ENCODE measurements around the gene ABCD4.
"Not testable (repeated sequence)": the region's sequence is repeated elsewhere in the genome, so short reads cannot be mapped to it uniquely, and the experiment has no call there.

Gene ABCD4

DNA sequence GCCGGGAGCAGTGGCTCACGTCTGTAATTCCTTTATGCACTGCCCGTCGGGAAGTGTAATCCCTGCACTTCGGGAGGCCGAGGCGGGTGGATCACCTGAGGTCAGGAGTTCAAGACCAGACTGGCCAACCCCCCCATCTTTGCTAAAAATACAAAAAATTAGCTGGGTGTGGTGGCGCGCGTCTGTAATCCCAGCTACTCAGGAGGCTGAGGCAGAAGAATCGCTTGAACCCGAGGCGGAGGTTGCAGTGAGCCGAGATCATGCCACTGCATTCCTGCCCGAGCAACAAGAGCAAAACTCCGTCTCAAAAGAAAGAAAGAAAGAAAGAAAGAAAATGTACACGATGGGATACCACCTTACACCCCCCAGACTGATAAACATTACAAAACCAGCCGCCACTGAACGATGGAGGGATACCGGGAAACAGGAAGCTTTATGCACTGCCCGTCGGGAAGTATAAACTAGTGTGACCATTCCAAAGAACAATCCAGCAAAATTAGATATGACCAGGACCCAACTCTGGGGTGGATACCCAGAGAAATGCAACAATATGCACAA, 1.1 kb downstream of the ABCD4 start:
- no peak for DNase-seq

DNA sequence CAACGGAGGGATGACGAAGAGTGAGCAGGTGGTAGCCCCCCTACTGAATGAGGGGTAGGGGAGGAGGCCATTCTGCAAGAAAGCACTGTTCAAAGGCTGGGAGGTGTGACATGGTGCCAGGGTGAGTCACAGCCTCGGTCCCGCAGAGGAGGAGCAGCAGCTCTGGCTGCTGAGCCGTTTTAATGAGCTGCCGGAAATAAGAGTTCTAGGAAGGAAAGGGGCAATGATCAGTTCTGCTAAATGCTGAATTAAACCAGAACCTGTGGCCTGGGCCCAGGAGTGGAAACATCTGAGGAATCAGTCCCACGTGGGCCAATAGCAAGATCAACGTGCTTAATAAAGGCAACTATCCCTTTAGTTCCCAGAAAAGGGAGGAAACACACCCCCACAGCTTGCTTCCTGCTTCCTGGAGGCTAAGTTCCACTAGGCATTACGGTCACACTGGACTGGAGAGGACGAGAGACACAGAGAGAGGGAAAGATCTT, 3.6 kb downstream of the ABCD4 start:
- peak; percentile 19 for DNase-seq

DNA sequence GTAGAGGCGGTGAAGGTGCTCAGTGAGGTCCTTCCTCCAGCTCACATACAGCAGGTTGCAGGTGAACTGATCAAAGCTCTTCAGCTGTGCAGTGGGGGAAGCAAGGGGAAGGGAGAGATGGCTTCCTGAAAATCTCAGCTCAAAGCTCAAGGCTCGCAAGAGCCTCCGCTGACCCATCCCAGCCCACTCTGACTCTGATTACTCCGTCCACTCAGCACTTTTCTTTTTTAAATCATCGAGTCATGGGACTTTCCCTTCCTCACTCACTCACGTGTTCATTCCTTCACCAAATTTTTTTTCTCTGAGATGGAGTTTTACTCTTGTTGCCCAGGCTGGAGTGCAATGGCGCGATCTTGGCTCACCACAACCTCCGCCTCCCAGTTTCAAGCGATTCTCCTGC, 4.7 kb downstream of the ABCD4 start:
- no peak for DNase-seq

DNA sequence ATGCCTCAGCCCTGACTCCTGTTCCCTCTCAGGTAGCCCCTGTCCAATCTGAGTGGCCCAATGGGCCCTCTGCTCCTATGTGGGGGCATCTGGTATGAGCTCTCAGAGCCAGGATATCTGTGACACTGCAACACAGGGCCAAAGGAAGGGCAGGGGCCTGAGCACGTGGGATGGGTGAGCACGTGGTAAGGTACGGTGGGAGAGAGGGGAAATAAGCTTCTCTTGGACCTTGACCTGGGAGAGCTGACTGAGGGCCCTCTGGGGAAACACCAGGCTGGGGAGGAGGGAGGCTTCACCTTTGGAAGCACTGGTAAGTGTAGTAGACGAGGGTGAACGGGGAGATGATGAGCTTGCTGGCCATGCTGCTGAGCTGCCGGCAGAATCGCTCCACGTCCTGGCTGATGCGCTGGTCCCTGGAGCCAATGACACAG, 6.7 kb downstream of the ABCD4 start:
- no peak for DNase-seq

DNA sequence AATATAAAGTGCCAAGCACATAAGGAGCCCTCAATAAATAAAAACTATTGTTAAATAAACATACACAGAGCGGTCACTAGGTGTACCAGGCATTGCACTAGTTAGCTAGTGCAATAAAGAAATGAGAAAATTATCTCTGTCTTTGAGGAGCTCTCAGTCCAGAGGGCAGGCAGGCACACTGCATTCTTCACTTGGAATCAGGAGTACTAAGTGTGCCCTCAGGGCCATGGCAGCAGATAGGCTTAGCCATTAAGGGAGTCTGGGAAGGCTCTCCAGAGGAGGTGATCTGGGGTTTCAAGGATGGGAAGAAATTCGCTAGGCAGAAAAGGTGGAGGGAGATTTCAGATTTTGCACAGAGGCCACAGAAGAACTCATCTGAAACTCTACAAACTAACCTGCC, 9.1 kb downstream of the ABCD4 start:
- DNase-seq = no peak

DNA sequence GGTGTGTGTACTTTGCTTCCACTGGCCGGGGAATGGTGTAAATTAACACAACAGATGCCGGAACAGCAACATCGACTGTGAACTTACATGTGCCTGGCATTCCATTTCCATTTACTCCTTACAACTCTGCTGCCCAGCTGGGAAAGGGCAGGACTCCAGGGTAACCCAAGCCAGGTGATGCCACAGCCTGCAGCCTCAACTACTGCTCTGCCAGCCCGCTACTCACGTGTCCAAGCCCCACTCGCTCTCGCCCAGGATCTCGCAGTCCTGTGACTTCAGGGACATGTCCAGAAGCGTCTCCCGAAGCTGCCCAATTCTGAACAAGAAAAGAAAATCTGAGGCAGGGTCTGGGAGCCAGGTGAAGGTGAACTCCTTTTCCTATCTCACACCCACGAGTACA, 10.7 kb downstream of the ABCD4 start:
- DNase-seq = no peak

DNA sequence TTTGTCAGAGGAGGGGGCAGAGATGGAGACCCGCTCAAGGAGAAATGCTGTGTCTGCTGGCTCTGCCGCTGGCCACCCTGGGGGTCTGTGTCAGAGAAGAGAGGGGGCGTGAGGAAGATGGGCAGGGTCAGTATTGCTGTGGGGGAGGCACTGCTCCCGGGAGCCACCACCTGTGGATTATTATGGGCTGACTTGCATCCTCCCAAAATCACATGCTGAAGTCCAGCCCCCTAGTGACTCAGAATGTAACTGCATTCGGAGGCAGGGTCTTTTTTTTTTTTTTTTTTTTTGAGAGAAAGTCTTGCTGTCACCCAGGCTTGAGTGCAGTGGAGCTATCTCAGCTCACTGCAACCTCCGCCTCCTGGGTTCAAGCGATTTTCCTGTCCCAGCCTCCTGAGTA, 12.3 kb downstream of the ABCD4 start:
- DNase-seq = peak; percentile 27

DNA sequence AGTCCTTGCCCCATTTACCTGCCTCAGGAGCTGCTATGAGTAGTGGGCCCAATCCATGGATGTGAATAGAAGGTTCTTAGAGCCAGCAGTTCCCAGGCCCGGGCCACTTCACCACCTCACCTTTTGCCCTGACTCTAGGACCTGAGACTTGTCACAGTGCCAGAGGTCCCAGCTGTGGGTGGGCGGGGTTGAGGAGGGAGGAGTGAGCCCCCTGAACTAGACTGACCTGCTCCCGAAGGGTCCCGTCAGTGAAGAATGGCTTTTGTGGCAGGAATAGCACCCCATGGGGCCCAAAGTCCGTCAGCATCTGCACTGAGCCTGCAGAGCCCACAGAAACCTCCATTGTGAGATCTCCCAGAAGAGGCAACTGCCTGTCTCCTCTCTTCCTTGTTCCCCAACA, 12.9 kb downstream of the ABCD4 start:
- DNase-seq = no peak

DNA sequence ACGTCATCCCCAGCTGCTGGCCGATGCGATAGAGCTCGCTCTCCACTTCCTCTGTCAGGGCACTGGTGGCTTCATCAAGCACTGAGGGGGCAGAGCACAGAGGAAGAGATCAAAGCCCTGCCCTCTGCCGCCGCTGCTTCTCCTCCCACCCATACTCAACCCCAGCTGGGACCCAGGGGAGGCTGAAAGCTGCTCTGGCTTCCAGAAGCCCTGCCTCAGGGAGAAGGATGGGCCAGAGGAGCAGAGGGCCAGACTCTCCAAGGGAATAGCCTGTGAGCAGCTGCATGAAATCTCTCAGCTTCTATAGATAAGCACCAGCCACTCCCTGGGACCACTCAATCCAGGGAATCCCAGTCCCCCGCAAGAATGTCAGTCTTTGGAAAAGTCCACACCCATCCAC, 16.0 kb downstream of the ABCD4 start:
- DNase-seq = no peak

DNA sequence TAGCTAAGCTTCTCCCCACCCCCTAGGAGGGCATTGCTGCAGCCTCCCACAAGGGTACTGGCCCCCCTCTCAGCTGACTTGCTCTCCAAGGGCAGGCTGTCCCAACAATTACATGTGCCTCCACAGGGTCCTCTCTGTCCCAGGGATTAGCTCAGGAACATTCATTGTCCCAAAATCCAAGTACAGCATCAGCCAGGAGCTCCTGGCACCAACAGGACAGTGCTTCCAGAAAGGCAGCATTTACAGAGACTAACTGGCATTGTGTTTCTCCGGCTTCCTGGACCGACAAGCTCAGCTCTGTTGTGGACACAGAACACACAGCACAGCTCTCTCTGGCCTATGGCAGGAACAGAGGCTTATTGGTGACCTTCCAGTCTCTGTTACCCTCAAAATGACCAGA, 21.7 kb downstream of the ABCD4 start:
- DNase-seq = no peak

DNA sequence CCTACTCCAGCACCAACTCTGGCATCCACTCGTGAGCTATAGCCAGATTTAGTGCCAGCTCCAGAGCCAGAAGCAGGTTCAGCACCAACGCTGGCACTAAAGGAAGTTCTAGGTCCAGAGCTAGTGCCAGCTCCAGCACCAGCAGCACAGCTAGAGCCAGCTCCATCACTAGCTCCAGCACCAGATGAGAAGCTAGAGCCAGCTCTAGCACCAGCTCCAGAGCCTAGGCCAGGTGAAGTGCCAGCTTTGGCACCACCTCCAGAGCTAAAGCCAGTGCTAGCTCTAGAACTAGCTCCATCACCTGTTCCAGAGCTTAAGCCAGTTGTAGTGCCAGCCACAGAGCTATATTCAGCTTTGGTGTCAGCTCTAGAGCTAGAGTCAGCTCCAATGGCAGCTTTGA, 24.7 kb downstream of the ABCD4 start:
- DNase-seq = no peak

DNA sequence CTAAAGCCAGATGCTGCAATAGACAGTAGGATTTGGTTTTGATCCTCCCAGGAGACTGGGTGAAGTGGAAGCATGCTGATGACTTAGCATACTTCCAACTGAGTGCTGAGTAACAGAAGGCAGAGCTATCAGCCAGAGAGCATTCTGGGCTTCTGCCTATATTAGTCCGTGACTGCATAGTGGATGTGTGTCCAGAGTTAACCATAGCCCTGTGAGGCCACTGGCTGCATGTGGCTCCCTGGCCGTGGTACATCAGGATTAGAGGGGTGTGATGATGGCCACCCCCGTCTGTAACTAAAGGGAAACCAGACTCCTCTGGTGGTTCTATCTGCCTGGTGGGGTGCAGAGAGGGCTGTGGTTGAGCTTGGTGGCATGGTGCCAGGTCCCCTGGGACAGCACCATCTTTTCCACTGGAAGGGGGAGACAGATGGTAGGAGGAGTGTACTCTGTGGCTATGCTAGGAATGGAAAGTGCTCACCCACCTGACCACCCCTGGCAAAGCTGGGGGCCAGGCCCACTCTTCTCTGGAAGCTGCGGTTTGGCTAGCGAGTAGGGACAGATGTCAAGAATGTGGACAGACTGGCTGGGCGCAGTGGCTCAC, 27.4 kb downstream of the ABCD4 start:
- DNase-seq = no peak

DNA sequence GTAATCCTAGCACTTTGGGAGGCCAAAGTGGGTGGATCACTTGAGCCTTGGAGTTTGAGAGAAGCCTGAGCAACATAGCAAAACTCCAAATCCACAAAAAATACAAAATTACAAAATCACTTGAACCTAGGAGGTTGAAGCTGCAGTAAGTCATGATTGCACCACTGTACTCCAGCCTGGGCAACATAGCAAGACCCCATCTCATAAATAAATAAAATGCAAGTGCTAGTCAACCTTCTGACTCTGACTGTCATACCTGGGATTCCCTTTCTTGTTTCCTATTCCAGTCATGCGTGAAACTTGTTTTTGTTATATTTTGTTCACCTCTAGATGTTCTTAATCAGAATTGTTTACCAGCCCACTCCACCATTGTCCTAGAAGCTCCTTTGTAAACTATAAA, 31.4 kb downstream of the ABCD4 start:
- no peak for DNase-seq

DNA sequence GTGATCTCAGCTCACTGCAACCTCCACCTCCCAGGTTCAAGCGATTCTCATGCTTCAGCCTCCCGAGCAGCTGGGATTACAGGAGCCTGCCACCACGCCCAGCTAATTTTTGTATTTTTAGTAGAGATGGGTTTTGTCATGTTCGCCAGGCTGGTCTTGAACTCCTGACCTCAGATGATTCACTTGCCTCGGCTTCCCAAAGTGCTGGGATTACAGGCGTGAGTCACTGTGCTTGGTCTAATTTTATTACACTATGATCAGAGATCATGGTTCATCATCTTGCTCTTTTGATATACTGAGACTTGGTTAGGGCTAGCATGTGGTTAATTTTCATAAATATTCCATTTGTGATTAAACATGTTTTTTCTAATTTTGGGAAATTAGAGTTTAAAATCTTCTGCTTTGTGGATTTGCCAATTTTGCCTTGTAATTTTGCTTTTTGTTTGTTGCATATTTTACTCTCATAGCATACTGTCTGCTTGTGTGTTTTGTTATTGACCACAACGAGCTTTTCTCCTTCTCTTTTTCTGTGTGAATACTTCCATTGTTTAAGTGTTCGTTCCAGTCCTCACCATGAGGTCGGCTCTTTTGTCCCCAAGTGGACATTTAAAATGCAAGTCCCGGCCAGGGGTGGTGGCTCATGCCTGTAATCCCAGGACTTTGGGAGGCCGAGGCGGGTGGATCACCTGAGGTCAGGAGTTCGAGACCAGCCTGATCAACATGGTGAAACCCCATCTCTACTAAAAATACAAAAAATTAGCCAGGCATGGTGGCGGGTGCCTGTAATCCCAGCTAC, 32.2 kb downstream of the ABCD4 start:
- DNase-seq = not testable (repeated sequence)

DNA sequence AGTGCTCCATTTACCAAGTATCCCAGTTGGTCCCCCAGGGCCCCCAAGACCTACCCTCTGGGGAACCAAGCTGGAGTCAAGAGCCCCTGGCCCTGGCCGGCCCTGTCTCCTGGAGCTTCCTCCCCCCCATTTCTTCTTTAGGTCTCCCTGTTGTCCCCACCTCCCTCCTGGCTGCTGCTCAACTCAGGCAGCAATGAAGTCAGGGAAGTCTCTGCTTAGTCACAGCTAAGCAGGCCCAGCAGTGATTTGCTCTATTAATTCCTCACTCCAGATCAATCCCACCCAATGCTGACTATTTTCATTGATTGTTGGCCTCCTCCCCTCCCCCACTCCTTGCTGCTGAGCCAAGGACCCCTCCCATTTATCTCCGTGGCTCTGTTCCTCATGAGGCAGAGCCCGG, 35.1 kb downstream of the ABCD4 start:
- DNase-seq = no peak

DNA sequence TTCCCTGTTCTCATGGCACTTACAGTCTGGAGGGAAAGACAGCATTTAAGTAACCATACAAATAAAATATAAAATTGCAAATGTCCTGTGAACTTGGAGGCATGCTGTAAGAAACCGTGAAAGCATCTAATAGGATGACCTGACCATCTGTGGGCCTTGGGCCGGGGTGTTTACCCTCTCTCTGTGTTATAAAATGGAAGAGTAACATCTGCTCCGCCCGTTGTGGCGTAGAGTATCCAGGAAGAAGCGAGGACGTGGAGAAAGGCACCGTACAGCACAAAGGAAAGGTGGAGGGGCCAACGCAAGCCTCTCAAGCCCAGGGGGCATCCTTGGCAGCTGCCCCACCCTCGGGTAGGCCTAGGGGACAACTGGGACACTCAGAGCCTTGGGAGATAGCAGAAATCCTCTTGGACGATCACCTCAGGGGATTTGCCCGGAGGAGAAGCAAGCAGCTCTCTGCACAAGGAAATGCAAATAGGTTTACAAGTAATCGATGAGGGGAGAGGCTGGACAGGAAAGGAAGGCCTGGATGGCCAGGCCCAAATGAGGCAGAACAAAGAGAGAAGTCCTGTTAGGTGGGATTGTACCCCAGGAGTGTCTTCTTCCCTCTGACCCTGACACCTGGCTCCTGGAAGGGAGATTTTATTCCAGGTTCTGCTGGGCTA, 37.3 kb downstream of the ABCD4 start:
- no peak for DNase-seq

DNA sequence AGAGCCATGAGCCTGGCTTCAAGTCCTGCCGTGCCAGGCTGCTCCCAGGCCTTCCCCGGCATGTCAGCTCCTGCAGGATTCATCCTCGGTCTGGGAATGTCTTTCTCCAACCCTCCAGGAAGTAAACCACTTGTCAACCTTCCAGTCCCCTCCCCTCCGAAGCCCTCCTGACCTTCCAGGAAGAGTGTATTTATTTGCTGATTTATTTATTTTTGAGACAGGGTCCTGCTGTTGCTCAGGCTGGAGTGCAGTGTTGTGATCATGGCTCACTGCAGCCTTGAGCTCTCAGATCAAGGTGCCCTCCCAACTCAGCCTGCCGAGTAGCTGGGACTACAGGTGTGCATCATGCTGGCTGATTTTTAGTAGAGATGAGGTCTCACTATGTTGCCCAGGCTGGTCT, 38.8 kb downstream of the ABCD4 start:
- DNase-seq = no peak

DNA sequence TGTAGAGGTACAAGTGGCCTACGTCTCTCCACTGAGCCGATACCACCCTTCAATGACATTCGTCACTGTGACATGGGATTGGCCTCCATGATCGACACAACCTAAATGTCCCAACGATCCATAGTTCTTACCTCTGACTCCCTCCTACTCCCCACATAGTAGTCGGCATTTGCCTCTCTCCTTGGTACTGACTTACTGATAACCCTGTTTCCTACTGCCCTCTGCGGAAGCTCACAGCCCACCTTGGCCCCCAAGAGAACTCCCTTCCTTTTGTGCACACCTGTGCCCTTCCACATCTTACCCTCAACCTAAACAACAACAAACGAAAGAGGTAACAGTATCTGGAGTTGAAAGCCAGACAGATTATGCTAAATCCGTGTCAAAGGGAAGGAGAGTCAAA, 39.6 kb downstream of the ABCD4 start:
- DNase-seq = no peak

DNA sequence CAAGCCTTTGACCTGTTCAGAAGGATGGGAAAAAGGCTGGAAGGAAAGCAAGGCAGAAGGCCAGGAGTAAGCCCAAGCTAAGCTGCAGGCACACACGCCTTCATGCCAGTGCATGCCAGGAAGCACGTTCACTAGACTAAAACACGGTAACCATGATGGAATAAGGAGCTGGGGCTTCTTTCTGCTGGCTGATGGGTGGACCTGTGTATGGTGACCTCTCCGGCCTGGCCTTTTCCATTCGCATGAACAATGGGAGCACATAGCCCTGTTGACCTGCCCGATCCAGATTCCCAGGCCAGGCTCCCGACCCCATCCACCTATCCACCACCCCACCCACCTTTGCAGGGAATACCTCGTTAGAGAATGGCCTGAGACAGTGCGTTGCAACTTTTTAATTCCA, 40.7 kb downstream of the ABCD4 start:
- no peak for DNase-seq

DNA sequence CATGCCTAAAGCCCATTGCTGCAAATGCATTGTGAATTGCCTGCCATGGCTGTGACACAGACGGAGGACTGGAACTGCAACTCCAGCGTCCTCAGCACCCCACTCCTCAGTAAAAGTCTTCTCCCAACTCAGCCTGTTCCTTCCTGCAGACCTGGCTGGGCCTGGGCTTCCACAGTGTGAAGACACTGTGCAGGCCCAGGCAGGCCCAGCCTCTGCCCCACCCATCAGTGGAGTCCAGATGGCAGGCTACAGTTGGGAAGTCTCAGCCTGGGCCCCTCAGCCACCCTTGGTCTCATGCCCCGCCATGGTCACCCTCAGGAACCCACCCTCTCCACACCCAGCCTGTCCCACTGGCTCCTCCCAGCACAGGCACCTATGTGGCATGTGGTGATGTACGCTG, 41.4 kb downstream of the ABCD4 start:
- no peak for DNase-seq

DNA sequence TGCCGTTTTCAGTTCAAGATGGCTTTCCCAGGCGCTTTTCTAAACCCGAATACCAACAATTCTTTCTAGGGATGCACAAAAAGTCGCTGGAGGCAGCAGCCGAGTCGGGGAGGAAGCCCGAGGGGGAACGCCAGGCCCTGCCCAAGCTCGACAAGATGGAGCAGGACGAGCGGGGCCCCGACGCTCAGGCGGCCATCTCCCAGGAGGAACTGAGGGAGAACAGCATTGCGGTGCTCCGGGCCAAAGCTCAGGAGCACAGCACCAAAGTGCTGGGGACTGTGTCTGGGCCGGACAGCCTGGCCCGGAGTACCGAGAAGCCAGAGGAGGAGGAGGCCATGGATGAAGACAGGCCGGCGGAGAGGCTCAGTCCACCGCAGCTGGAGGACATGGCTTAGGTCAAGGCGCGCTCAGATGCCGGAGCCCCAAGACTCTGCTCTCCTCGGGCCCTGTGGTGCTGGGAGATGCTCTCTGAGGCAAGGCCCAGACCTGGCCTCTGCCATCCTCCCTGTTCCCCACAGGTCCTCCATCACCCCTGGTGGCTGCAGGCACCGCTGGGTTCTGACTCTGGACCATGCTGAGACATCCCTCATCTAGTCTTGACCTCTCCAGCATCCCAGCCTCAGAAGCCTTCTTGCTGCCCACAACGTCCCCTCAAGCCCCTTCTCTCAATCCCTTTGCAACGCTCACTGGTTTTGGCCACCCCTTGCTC, 42.1 kb downstream of the ABCD4 start:
- no peak for DNase-seq

DNA sequence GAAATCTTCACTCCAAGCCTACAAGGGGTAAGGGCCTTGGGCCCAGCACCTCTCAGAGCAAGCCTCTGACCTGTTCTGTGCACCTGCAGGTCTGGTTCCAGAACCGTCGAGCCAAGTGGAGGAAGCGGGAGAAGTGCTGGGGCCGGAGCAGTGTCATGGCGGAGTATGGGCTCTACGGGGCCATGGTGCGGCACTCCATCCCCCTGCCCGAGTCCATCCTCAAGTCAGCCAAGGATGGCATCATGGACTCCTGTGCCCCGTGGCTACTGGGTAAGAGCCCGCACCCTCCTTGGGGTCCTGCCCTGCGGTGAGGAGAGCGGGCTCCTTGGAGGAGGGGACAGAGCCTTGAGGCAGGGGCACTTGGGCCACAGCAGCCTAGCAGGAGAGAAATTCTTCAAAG, 43.2 kb downstream of the ABCD4 start:
- no peak for DNase-seq

DNA sequence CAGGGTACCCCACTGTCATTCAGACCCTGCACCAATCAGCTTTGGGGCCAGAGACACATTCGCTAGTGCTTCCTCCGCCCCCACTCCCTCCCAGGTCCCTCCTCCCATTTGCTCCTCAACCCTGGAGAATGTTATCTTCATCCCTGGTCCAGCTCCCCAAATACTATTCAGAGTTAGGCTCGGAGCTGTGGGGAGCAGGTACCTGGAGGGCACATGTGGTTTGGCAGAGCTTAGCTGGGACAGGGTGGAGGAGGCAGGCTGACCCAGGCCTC, 44.0 kb downstream of the ABCD4 start:
- no peak for DNase-seq
